ENCODE data around the gene FCN1.

GRCh38 chr9:134965411-134965810, 47.7 kb upstream of the FCN1 start:
- TF ChIP-seq POLR2AphosphoS5 (IDR thresholded peaks at IDR 0.05; ENCODE audit: low read depth, low read length) (no peak), REST (IDR thresholded peaks at IDR 0.05; ENCODE audit: insufficient read depth in 1 of 2, low read depth in 2 of 2, low read length in 2 of 2) (no peak), SIN3A (IDR thresholded peaks at IDR 0.05; ENCODE audit: borderline replicate concordance, insufficient read depth, low read length) (no peak), TAF1 (IDR thresholded peaks at IDR 0.05; ENCODE audit: borderline replicate concordance, insufficient read depth, low read length) (no peak), FOXP2 (optimal IDR thresholded peaks at IDR 0.05; ENCODE audit: borderline replicate concordance, extremely low read depth, extremely low read length, insufficient read depth) (no peak)

All from PFSK-1 (cell line).